ENCODE data around the gene KRTAP5-8.
A peak's percentile ranks its signal among the peaks of the same experiment; 100 is the strongest.
"Not testable (repeated sequence)": the region's sequence is repeated elsewhere in the genome, so short reads cannot be mapped to it uniquely, and the experiment has no call there.

KRTAP5-8 gene

DNA sequence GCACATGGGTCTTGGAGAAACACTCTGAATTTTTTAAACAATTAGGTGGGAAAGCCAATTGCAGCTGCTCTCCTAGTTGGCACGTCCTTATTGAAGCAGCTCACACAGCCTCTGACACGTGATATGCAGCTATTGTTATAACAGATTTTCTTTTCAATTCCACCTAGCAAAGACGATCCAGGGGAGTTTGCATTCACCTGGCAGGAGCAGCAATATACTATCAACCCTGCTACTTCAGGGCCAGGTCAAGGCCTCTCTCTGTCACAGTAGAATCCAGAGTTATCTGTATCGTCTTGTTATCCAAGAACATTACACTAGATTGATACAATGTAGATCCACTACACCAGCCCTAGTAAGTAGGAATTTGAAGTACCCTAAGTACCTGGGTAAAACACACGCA is 36.6 kb downstream of the KRTAP5-8 start:
- no peak for DNase-seq (ENCODE audit: low spot score)

DNA sequence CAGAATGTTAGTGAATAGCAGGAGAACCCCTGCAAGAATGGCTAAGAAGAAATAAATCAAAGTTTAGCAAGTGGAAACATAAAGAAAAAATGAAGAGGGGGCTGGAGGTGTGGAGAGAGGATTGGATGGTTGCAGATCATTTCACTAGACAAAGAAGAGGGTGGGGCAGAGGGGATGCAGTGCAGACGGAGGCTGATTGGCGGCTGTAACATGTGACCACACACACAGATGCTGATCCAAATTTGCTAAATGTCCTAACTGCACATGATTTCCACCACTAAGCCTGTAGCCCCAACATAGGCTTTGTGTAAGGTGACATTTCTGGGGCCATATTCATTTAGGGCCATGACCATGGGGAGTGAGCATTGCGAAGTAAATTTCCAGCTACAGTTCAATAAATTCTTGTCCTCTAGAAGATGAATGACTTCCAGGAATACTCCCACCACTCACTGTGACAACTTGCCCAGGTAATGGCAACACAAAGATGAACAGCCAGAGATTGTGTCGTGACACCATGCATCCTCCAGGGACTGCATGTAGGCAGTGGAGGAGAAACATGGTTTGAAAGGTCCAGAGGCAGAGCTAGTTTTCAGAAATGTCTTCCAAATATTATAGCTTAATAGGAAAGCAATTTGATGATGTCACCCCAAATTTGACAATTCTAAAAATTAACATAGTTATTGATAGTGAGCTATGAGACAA is 38.0 kb downstream of the KRTAP5-8 start:
- no peak for DNase-seq (ENCODE audit: low spot score)

DNA sequence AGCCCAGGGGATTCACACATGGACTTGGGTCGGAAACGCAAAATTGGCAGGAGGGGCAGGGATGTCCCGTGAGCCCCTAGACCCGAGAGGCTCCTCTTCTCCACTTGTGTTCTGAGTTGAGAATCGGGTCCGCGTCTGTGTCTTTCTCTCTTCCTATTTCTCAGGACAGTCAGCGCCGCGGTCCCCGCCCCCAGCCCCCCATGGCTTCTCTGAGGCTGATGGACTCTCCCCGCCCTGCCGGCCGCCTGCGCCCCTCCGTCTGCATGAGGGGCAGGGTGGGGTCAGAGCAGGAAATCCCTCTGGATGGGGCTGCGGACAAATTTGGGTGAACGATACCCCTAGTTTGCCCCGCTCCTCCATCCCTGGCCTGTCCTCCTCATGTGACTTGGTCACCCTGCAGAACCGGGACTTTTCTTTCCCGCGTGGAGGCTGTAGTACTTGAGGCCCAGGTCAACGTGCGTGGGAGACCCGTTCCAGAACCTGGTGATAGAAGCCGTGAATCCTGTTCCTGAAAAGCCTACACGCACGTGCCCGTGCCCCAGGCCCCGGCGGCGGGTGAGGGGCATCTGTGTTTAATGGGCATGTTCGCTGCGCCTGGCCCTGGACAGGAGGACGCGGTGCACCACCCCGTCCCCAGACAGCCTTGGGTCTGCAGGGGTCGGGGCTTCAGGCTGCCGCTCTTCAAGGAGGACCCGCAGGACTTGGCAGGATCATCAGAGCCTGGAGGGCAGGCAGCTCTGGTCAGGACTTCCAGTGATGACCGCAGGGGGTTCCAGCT is 39.1 kb downstream of the KRTAP5-8 start:
- not testable (repeated sequence) for DNase-seq (ENCODE audit: low spot score)

DNA sequence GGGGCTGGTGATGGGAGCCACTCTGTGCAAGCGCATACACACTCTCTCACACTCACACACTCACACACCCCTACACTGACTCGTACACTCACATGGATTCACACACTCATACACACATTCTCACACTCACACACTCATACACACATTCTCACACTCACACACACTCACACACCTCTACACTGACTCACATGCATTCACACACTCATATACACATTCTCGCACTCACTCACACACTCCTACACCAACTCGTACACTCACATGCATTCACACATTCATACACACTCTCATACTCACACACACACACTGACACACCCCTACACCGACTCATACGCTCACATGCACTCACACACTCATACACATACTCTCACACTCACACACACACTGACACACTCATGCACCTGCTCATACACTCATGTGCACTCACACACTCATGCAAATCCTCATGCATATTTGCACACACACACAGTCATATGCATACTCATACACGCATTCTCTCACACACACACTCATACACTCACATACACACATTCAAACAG is 39.7 kb downstream of the KRTAP5-8 start:
- no peak for DNase-seq (ENCODE audit: low spot score)

DNA sequence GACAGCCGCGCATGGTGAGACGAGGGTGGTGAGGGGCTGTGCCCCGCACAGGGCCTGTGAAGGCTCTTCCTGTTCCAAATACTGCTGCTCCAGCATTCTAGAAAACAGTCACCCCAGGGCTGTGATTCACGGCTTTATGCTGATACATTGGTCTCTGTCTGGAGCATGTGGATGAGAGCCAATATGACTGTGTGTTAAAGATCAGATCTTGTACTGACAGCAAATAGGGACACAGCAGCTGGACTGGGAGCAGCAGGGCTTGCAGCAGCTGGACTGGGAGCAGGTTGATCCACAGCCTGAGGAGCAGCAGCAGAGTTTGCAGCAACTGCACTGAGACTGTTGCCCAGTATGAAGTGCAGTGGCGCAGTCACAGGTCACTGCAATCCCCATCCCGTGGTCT is 41.7 kb downstream of the KRTAP5-8 start:
- not testable (repeated sequence) for DNase-seq (ENCODE audit: low spot score)

DNA sequence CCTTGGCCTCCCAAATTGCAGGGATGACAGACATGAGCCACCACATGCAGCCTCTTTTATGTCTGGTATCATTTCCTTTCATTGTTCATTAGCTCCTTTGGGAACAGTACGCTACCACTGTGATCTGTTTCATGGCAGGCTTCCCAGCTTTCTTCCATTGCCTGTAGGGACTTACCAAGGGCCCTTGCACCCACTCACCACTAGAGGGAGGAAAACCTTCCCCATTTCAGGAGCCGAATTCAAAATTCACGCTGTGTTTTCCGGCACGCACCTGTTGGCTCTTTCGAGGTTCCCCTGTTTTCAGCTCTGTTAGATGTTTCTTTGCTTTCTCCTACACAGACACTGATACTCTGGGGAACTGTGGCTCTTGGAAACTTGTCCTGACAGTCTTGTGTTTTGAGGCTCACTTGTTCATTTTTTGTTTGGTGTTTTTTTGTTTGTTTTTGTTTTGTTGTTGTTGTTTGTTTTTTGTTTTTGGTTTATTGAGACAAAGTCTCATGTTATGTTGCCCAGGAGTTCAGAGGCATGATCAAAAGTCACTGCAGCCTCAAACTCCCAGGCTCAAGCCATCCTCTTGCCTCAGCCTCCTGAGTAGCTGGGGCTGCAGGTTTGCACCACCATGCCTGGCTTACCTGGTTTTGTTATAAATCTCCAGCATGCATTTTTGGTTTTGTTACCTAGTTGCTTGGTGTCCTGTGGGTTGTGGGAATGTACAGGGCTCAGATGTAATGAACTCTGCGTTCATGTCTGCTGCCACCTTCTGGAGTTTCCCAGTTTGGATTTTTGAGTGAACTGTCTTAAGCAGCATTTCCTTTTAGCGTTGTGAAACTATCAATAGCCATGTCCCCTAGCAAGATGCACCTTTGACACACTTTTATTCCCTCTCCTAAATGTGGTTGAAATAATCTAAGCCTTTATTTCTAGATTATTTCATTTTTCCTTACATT is 42.5 kb downstream of the KRTAP5-8 start:
- peak; percentile 79 for DNase-seq (ENCODE audit: low spot score)

DNA sequence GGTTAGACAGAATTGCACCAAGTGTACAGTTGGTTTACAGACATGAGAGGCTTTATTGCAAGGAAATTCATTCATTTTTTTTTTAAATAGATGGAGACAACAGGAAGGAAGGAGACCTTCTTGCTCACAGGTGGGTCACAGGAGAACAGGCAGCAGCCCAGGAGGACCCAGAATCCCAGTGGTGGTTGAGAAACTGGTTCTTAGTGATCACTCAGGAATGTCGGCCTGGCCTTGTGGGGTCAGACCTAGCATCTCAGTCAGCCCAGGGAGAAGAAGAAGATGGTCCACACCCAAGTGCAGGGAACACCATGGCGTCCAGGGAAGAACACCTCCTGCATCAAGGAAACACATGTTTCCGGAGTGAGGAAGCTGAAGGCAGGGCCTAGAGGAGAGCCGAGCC is 44.0 kb downstream of the KRTAP5-8 start:
- DNase-seq (ENCODE audit: low spot score): no peak

DNA sequence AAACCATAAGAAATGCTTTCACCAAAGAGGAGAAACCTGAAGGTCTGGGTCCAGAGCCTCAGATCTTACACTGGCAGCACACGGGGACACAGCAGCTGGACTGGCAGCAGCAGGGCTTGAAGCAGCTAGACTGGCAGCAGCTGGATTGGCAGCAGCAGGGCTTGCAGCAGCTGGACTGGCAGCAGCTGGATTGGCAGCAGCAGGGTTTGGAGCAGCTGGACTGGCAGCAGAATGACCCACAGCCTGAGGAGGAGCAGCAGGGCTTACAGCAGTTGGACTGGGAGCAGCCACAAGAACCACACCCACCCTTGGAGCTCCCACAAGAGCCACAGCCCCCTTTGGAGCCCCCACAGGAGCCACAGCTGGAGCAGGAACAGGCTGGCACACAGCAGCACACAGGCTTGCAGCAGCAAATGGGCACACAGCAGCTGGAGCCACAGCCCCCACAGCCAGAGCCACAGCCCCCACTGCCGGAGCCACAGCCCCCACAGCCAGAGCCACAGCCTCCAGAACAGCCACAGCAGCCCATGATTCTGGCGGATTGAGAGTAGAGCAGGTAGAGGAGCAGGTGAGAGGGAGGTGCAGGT is 44.6 kb downstream of the KRTAP5-8 start, which contains the start of gene KRTAP5-11:
Gene KRTAP5-11 (minus strand): TSS at position 567 of the 587 bp plus-strand sequence. CDS start 38 bp downstream, at position 529.
- DNase-seq (ENCODE audit: low spot score): no peak

DNA sequence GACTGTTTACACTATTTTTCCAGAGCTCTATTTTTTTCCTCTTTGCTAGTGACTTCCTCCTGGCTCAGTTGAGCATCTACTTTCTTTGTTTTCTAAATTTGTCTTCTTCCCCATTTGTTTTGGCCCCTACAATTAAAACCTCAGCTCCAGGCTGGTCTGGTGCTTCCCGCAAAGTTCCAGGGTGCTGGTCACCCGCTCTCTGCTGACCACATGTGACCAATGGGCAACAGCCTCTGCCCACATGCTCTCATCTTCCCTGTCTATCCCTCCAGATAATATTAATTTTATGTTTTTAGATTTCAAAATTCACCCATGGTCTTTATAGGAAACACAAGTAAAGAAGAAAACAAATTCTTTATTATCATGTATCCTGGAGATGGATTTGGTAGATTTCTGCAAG is 45.1 kb downstream of the KRTAP5-8 start:
- DNase-seq (ENCODE audit: low spot score): not testable (repeated sequence)

DNA sequence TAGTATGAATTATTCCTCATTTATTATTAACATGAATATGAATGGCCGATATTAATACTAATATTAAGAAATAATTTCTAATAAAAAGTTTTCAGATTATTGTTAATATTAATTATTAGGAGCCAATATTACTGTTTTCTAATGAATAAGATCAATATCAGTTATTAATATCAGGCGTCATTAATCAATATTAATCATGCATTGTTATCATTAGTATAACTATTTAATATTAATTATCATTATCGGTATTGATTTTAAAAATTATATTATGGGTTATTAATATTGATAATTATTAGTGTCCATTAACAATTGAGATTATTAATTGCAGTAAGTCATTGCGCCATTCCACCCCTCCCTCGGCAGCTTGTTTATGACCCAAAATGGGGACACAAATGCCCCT is 47.8 kb downstream of the KRTAP5-8 start:
- DNase-seq (ENCODE audit: low spot score): not testable (repeated sequence)

DNA sequence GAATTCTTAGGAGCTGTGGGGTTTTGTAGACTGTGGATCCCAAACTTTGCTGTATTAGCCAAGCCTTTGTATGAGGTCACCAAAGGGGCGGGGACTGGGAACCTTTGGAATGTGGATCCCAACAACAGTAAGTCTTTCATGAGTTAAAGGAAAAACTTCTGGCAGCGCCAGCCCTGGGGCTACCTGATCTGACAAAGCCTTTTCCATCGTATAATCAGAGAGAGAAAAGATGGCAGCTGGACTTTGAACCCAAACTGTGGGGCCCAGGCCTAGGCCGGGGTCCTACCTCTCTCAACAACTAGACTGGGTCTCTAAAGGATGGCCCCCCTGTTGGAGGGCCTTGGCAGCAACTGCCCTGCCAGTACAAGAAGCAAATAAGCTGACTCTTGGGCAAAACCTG is 50.5 kb downstream of the KRTAP5-8 start:
- not testable (repeated sequence) for DNase-seq (ENCODE audit: low spot score)

Data from AG08395 (cell line).